ENCODE results near the gene MSL3B.

MSL3B gene

GRCh38 chr2:233823731-233824121 is 44.5 kb downstream of the MSL3B start:
- Histone ChIP-seq H3K4me2 (ENCODE audit: low read depth, low read length) (no peak overlapping the region), H3K79me2 (ENCODE audit: low read length) (no peaks in the 10 kb centered on the region), H2AFZ (ENCODE audit: low read length) (no peak overlapping the region), H3K27me3 (replicated peaks; ENCODE audit: insufficient read depth, low read length) (no peaks in the 10 kb centered on the region), H3K4me3 (ENCODE audit: low read length) (no peak overlapping the region), H4K20me1 (ENCODE audit: insufficient read depth, low read length) (no peaks in the 10 kb centered on the region), H3K4me1 (ENCODE audit: low read length) (no peaks in the 10 kb centered on the region), H3K27ac (ENCODE audit: low read length) (no peak overlapping the region), H3K9me2 (replicated peaks; ENCODE audit: insufficient read depth, low read length) (no peaks in the 10 kb centered on the region), H3K36me3 (replicated peaks; ENCODE audit: insufficient read depth, low read length) (no peaks in the 10 kb centered on the region), H3F3A (ENCODE audit: insufficient read depth, low read length) (no peaks in the 10 kb centered on the region), H3K9ac (ENCODE audit: low read length) (no peak overlapping the region), H3K9me3 (replicated peaks; ENCODE audit: insufficient read depth, low read length) (no peaks in the 10 kb centered on the region)
- TF ChIP-seq EZH2phosphoT487 (IDR thresholded peaks at IDR 0.05; ENCODE audit: low read length) (no peak), EZH2 (optimal IDR thresholded peaks at IDR 0.05; ENCODE audit: low read depth, low read length) (no peak)
- TF ChIP-seq, protein P1, sequence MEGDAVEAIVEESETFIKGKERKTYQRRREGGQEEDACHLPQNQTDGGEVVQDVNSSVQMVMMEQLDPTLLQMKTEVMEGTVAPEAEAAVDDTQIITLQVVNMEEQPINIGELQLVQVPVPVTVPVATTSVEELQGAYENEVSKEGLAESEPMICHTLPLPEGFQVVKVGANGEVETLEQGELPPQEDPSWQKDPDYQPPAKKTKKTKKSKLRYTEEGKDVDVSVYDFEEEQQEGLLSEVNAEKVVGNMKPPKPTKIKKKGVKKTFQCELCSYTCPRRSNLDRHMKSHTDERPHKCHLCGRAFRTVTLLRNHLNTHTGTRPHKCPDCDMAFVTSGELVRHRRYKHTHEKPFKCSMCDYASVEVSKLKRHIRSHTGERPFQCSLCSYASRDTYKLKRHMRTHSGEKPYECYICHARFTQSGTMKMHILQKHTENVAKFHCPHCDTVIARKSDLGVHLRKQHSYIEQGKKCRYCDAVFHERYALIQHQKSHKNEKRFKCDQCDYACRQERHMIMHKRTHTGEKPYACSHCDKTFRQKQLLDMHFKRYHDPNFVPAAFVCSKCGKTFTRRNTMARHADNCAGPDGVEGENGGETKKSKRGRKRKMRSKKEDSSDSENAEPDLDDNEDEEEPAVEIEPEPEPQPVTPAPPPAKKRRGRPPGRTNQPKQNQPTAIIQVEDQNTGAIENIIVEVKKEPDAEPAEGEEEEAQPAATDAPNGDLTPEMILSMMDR (IDR thresholded peaks at IDR 0.05; ENCODE audit: low read length), result no peak
- DNase-seq, result no peak

DNA sequence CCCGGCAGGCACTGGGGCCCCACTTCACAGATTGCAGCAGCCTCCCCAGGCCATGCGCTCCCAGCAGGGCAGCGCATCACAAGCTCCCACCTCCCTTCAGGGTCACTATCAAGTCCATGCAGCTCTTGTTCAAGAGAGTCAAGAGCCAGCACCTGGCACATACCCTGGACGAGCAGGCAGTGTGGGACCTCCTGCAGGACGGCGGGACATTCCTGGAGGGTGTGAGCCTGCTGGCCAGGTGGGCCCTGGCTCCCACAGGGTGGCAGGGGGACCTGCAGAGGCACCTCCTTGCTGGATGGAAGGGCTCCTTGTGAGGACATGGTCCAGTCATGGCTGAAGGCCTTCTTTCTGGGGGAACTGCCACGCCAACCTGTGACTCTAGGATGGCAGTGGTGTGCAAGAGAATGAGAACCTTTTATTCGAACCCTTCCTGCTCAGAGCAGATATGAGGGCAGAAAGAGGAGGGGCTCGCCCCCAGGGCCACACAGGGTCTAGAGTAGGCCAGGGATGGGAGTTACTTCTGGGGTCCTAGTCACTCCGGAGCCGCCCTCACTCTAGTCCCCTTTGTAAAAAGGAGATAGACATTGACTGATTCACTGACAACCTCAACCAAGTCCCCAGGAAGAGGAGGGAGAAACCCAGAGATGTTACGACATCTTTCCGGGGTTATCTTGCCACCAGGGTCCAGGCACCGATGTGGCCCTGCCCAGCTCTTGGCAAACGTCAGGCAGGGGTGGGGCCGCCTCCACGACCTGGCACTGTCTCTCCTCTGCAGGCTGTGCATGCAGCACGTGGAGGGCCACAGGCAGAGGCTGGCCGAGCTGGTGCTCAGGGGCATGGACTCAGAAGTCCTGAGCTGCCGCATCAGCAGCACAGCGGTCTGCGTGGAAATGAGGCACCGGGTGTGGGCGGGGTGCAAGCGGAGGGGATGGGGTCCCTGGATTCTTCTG is 45.1 kb downstream of the MSL3B start:
- TF ChIP-seq EZH2phosphoT487 (IDR thresholded peaks at IDR 0.05; ENCODE audit: low read length) (no peak), EZH2 (optimal IDR thresholded peaks at IDR 0.05; ENCODE audit: low read depth, low read length) (no peak)
- TF ChIP-seq, protein P1 (IDR thresholded peaks at IDR 0.05; ENCODE audit: low read length), result no peak
- H3K4me3 ChIP-seq (ENCODE audit: low read length), result no peak overlapping the region
- no peak overlapping the region for H3K9ac ChIP-seq (ENCODE audit: low read length)
- no peak overlapping the region for H3K27ac ChIP-seq (ENCODE audit: low read length)
- H4K20me1 ChIP-seq (ENCODE audit: insufficient read depth, low read length), result no peaks in the 10 kb centered on the region
- no peaks in the 10 kb centered on the region for H3K36me3 ChIP-seq (replicated peaks; ENCODE audit: insufficient read depth, low read length)
- H3K4me2 ChIP-seq (ENCODE audit: low read depth, low read length), result no peak overlapping the region
- no peaks in the 10 kb centered on the region for H3K27me3 ChIP-seq (replicated peaks; ENCODE audit: insufficient read depth, low read length)
- H3K9me3 ChIP-seq (replicated peaks; ENCODE audit: insufficient read depth, low read length), result no peaks in the 10 kb centered on the region
- H3K9me2 ChIP-seq (replicated peaks; ENCODE audit: insufficient read depth, low read length), result no peaks in the 10 kb centered on the region
- H3K4me1 ChIP-seq (ENCODE audit: low read length), result no peaks in the 10 kb centered on the region
- no peak overlapping the region for H2AFZ ChIP-seq (ENCODE audit: low read length)
- no peaks in the 10 kb centered on the region for H3K79me2 ChIP-seq (ENCODE audit: low read length)
- H3F3A ChIP-seq (ENCODE audit: insufficient read depth, low read length), result no peaks in the 10 kb centered on the region
- no peak for DNase-seq

GRCh38 chr2:233822101-233822771 is 46.0 kb downstream of the MSL3B start:
- no peaks in the 10 kb centered on the region for H3F3A ChIP-seq (ENCODE audit: insufficient read depth, low read length)
- no peak overlapping the region for H2AFZ ChIP-seq (ENCODE audit: low read length)
- no peaks in the 10 kb centered on the region for H3K9me3 ChIP-seq (replicated peaks; ENCODE audit: insufficient read depth, low read length)
- no peaks in the 10 kb centered on the region for H3K27me3 ChIP-seq (replicated peaks; ENCODE audit: insufficient read depth, low read length)
- no peaks in the 10 kb centered on the region for H3K79me2 ChIP-seq (ENCODE audit: low read length)
- H3K4me1 ChIP-seq (ENCODE audit: low read length), result no peaks in the 10 kb centered on the region
- H3K27ac ChIP-seq (ENCODE audit: low read length), result no peak overlapping the region
- H3K4me2 ChIP-seq (ENCODE audit: low read depth, low read length), result no peak overlapping the region
- H3K9me2 ChIP-seq (replicated peaks; ENCODE audit: insufficient read depth, low read length), result no peaks in the 10 kb centered on the region
- no peaks in the 10 kb centered on the region for H4K20me1 ChIP-seq (ENCODE audit: insufficient read depth, low read length)
- no peaks in the 10 kb centered on the region for H3K36me3 ChIP-seq (replicated peaks; ENCODE audit: insufficient read depth, low read length)
- no peak overlapping the region for H3K9ac ChIP-seq (ENCODE audit: low read length)
- TF ChIP-seq EZH2 (optimal IDR thresholded peaks at IDR 0.05; ENCODE audit: low read depth, low read length) (no peak), EZH2phosphoT487 (IDR thresholded peaks at IDR 0.05; ENCODE audit: low read length) (no peak)
- TF ChIP-seq, protein P1 (IDR thresholded peaks at IDR 0.05; ENCODE audit: low read length), result no peak
- no peak overlapping the region for H3K4me3 ChIP-seq (ENCODE audit: low read length)
- DNase-seq, result no peak
